Measurements from ENCODE around the gene TTC3.

TTC3 gene

GRCh38 chr21:37224861-37225839 is 152.1 kb downstream of the TTC3 start:
- Histone ChIP-seq H3K36me3 (replicated peaks) (peaks cover 42% of the 10 kb centered on the region), H3K9me3 (peaks cover 3% of the 10 kb centered on the region; the same call in 1 of the 2 replicates), H3K4me3 (no peak overlapping the region), H3K4me1 (peaks cover 8% of the 10 kb centered on the region), H3K27me3 (ENCODE audit: low read depth) (no peaks in the 10 kb centered on the region)
- in situ Hi-C loops (cut with MboI; ENCODE audit: low sequenced_read_pairs): no loop called here
- no peak for DNase-seq (ENCODE audit: low spot score in 2 of 2)

- Histone ChIP-seq H3K36me3 (replicated peaks) (peaks cover 48% of the 10 kb centered on the region), H3K9me3 (peaks cover 3% of the 10 kb centered on the region; the same call in 1 of the 2 replicates), H3K27me3 (ENCODE audit: low read depth) (no peaks in the 10 kb centered on the region), H3K4me3 (no peak overlapping the region), H3K4me1 (peaks cover 3% of the 10 kb centered on the region; the same call in 1 of the 2 replicates)
- DNase-seq (ENCODE audit: low spot score in 2 of 2): no peak
- in situ Hi-C loops (cut with MboI; ENCODE audit: low sequenced_read_pairs): no loop called here
Observed at GRCh38 chr21:37226041-37226920, 153.2 kb downstream of the TTC3 start.

GRCh38 chr21:37227071-37228002 is 154.3 kb downstream of the TTC3 start:
- H3K4me3 ChIP-seq: no peak overlapping the region
- no peaks in the 10 kb centered on the region for H3K9me3 ChIP-seq
- H3K36me3 ChIP-seq (replicated peaks): peaks cover 57% of the 10 kb centered on the region
- DNase-seq (ENCODE audit: low spot score in 2 of 2): no peak
- in situ Hi-C loops (cut with MboI; ENCODE audit: low sequenced_read_pairs): no loop called here
- no peaks in the 10 kb centered on the region for H3K4me1 ChIP-seq
- H3K27me3 ChIP-seq (ENCODE audit: low read depth): no peaks in the 10 kb centered on the region

GRCh38 chr21:37228003-37228400 is 154.9 kb downstream of the TTC3 start:
- in situ Hi-C loops (cut with MboI; ENCODE audit: low sequenced_read_pairs): no loop called here
- Histone ChIP-seq H3K36me3 (replicated peaks) (peaks cover 57% of the 10 kb centered on the region), H3K9me3 (no peaks in the 10 kb centered on the region), H3K27me3 (ENCODE audit: low read depth) (no peaks in the 10 kb centered on the region), H3K4me3 (no peak overlapping the region), H3K4me1 (no peaks in the 10 kb centered on the region)
- no peak for DNase-seq (ENCODE audit: low spot score in 2 of 2)

GRCh38 chr21:37230632-37231248 is 157.7 kb downstream of the TTC3 start:
- no peak for DNase-seq (ENCODE audit: low spot score in 2 of 2)
- in situ Hi-C loops (cut with MboI; ENCODE audit: low sequenced_read_pairs): no loop called here
- no peak overlapping the region for H3K4me3 ChIP-seq
- no peaks in the 10 kb centered on the region for H3K9me3 ChIP-seq
- peaks cover 43% of the 10 kb centered on the region for H3K36me3 ChIP-seq (replicated peaks)
- H3K27me3 ChIP-seq (ENCODE audit: low read depth): no peaks in the 10 kb centered on the region
- no peaks in the 10 kb centered on the region for H3K4me1 ChIP-seq

- Histone ChIP-seq H3K9me3 (no peaks in the 10 kb centered on the region), H3K4me1 (no peaks in the 10 kb centered on the region), H3K27me3 (ENCODE audit: low read depth) (no peaks in the 10 kb centered on the region), H3K4me3 (no peak overlapping the region), H3K36me3 (replicated peaks) (peaks cover 38% of the 10 kb centered on the region)
- no peak for DNase-seq (ENCODE audit: low spot score in 2 of 2)
- in situ Hi-C loops (cut with MboI; ENCODE audit: low sequenced_read_pairs): no loop called here
Observed at GRCh38 chr21:37231249-37231645, 158.2 kb downstream of the TTC3 start.

- Histone ChIP-seq H3K4me1 (no peaks in the 10 kb centered on the region), H3K9me3 (no peaks in the 10 kb centered on the region), H3K27me3 (ENCODE audit: low read depth) (no peaks in the 10 kb centered on the region), H3K36me3 (replicated peaks) (peaks cover 38% of the 10 kb centered on the region), H3K4me3 (no peak overlapping the region)
- DNase-seq (ENCODE audit: low spot score in 2 of 2): no peak
- in situ Hi-C loops (cut with MboI; ENCODE audit: low sequenced_read_pairs): no loop called here
Observed at GRCh38 chr21:37231671-37232070, 158.6 kb downstream of the TTC3 start.

- no peak for DNase-seq (ENCODE audit: low spot score in 2 of 2)
- peaks cover 32% of the 10 kb centered on the region for H3K36me3 ChIP-seq (replicated peaks)
- no peaks in the 10 kb centered on the region for H3K4me1 ChIP-seq
- H3K9me3 ChIP-seq: no peaks in the 10 kb centered on the region
- H3K27me3 ChIP-seq (ENCODE audit: low read depth): no peaks in the 10 kb centered on the region
- H3K4me3 ChIP-seq: no peak overlapping the region
- in situ Hi-C loops (cut with MboI; ENCODE audit: low sequenced_read_pairs): no loop called here
Observed at GRCh38 chr21:37232274-37233018, 159.4 kb downstream of the TTC3 start.

GRCh38 chr21:37233551-37234146 is 160.6 kb downstream of the TTC3 start:
- Histone ChIP-seq H3K4me1 (no peaks in the 10 kb centered on the region), H3K4me3 (no peak overlapping the region), H3K27me3 (ENCODE audit: low read depth) (no peaks in the 10 kb centered on the region), H3K36me3 (replicated peaks) (peaks cover 25% of the 10 kb centered on the region), H3K9me3 (no peaks in the 10 kb centered on the region)
- in situ Hi-C loops (cut with MboI; ENCODE audit: low sequenced_read_pairs): no loop called here
- DNase-seq (ENCODE audit: low spot score in 2 of 2): no peak

- in situ Hi-C loops (cut with MboI; ENCODE audit: low sequenced_read_pairs): no loop called here
- no peaks in the 10 kb centered on the region for H3K4me1 ChIP-seq
- H3K9me3 ChIP-seq: no peaks in the 10 kb centered on the region
- no peak for DNase-seq (ENCODE audit: low spot score in 2 of 2)
- no peaks in the 10 kb centered on the region for H3K27me3 ChIP-seq (ENCODE audit: low read depth)
- peaks cover 13% of the 10 kb centered on the region for H3K36me3 ChIP-seq (replicated peaks)
- no peak overlapping the region for H3K4me3 ChIP-seq
Observed at GRCh38 chr21:37237346-37237745, 164.3 kb downstream of the TTC3 start.

GRCh38 chr21:37237764-37238163 is 164.7 kb downstream of the TTC3 start:
- Histone ChIP-seq H3K4me3 (no peak overlapping the region), H3K36me3 (replicated peaks) (peaks cover 13% of the 10 kb centered on the region)

GRCh38 chr21:37240978-37241377 is 167.9 kb downstream of the TTC3 start:
- H3K4me3 ChIP-seq: no peak overlapping the region
- no peaks in the 10 kb centered on the region for H3K4me1 ChIP-seq
- H3K27me3 ChIP-seq (ENCODE audit: low read depth): no peaks in the 10 kb centered on the region
- in situ Hi-C loops (cut with MboI; ENCODE audit: low sequenced_read_pairs): no loop called here
- H3K9me3 ChIP-seq: no peaks in the 10 kb centered on the region
- peaks cover 13% of the 10 kb centered on the region for H3K36me3 ChIP-seq (replicated peaks)
- no peak for DNase-seq (ENCODE audit: low spot score in 2 of 2)

More at GRCh38 chr21:37237764-37238163, 164.7 kb downstream of the TTC3 start:
- DNase-seq (ENCODE audit: low spot score in 2 of 2): no peak
- Histone ChIP-seq H3K27me3 (ENCODE audit: low read depth) (no peaks in the 10 kb centered on the region), H3K9me3 (no peaks in the 10 kb centered on the region), H3K4me1 (no peaks in the 10 kb centered on the region)
- in situ Hi-C loops (cut with MboI; ENCODE audit: low sequenced_read_pairs): no loop called here
